Activated B cell treated with CpG ODN at 0.5 μM for 24 hours (primary cell): ENCODE measurements around the gene RASL10B. TPM values are rescaled to one million over a fixed set of nuclear protein-coding genes. Genes with fewer than 3 reads are reported as not detected.

Source experiments
- ATAC-seq: fragments of 200-7000 bp; cut with Tn5 transposase; one replicate; pipeline ENCODE4 v1.10.0; 2021; ENCODE audit warnings: low read depth, mild to moderate bottlenecking, moderate library complexity
- CTCF ChIA-PET: fragments of 350-600 bp; sonication (Branson Sonifier 250); formaldehyde crosslinking; loops from one replicate; lab custom pipeline; 2021; ENCODE audit warnings: antibody characterized with exemption; lab: Charles Lee
- POLR2A ChIA-PET: fragments of 350-600 bp; sonication (Branson Sonifier 250); formaldehyde crosslinking; loops from one replicate; lab custom pipeline; 2021; ENCODE audit warnings: antibody characterized with exemption; lab: Charles Lee
- DNase-seq: peaks from one replicate; pipeline ENCODE4 v3.0.0; 2022
- H3K27ac Mint-ChIP-seq: one replicate; pipeline ENCODE4 v1.8.0; 2020; ENCODE audit warnings: mixed read lengths
- H3K27me3 Mint-ChIP-seq: one replicate; pipeline ENCODE4 v1.8.0; 2021; ENCODE audit warnings: mixed read lengths
- H3K36me3 Mint-ChIP-seq: one replicate; pipeline ENCODE4 v1.8.0; 2021; ENCODE audit warnings: low read depth, mixed read lengths
- H3K4me1 Mint-ChIP-seq: one replicate; pipeline ENCODE4 v1.8.0; 2021; ENCODE audit warnings: mixed read lengths
- H3K4me3 Mint-ChIP-seq: one replicate; pipeline ENCODE4 v1.8.0; 2020; ENCODE audit warnings: mild to moderate bottlenecking, mixed read lengths
- H3K9me3 Mint-ChIP-seq: one replicate; pipeline ENCODE4 v1.8.0; 2020; ENCODE audit warnings: mixed read lengths
- CTCF ChIP-seq: fragments of 200-600 bp; IDR thresholded peaks from one replicate; pipeline ENCODE4 v1.8.0; 2022; ENCODE audit warnings: antibody characterized with exemption, mild to moderate bottlenecking
- intact Hi-C: fragments of 100-400 bp; cut with micrococcal nuclease; formaldehyde crosslinking; loops from one replicate; pipeline ENCODE4 v1.15.1; 2024
- total RNA-seq: library from RNA; stranded (reverse); gene quantifications from 2 replicates; pipeline ENCODE4 v1.2.3, GENCODE V29; 2022

The RASL10B gene
- total RNA-seq, 1 donor from 2014 or later: 0.31 TPM

- intact Hi-C loops: no loop called here
- ATAC-seq: no peak
- POLR2A ChIA-PET: no interaction called here
- Mint-ChIP-seq H3K27me3 (peaks cover 17% of the 10 kb centered on the region), H3K36me3 (peaks cover 2% of the 10 kb centered on the region), H3K4me3 (no peak overlapping the region), H3K27ac (no peak overlapping the region), H3K9me3 (no peaks in the 10 kb centered on the region), H3K4me1 (peaks cover 14% of the 10 kb centered on the region)
- CTCF ChIA-PET: interaction anchor here (1.8 kb wide), 1 partner anchor 12 kb away, joined by 6 read pairs; no protein-coding TSS in a partner anchor
- no peak for DNase-seq
- TF ChIP-seq CTCF: no peak
These were observed 3.8 kb downstream of the RASL10B start for GRCh38 chr17:35735036-35735805.

GRCh38 chr17:35736236-35736635 is 4.8 kb downstream of the RASL10B start:
- no peaks in the 10 kb centered on the region for H3K36me3 Mint-ChIP-seq

GRCh38 chr17:35738519-35739133 is 7.2 kb downstream of the RASL10B start:
- ChIA-PET POLR2A (no interaction called here), CTCF (interaction anchor here (1.3 to 2.5 kb wide), 2 partner anchors 8 to 26 kb away, joined by 3 to 10 read pairs; no protein-coding TSS in a partner anchor)
- H3K4me1 Mint-ChIP-seq: peaks cover 5% of the 10 kb centered on the region
- DNase-seq: no peak
- ATAC-seq: no peak
- no peak for TF ChIP-seq CTCF
- no peak overlapping the region for H3K27ac Mint-ChIP-seq
- no peak overlapping the region for H3K4me3 Mint-ChIP-seq
- H3K27me3 Mint-ChIP-seq: peaks cover 26% of the 10 kb centered on the region
- intact Hi-C loops: no loop called here
- no peaks in the 10 kb centered on the region for H3K36me3 Mint-ChIP-seq
- H3K9me3 Mint-ChIP-seq: no peaks in the 10 kb centered on the region

More at GRCh38 chr17:35736236-35736635, 4.8 kb downstream of the RASL10B start:
- no peak for TF ChIP-seq CTCF
- ATAC-seq (no peak), DNase-seq (no peak)
- no peak overlapping the region for H3K4me3 Mint-ChIP-seq
- H3K4me1 Mint-ChIP-seq: peaks cover 7% of the 10 kb centered on the region
- no peaks in the 10 kb centered on the region for H3K9me3 Mint-ChIP-seq
- CTCF ChIA-PET: interaction anchor here (1.8 kb wide), 1 partner anchor 11 kb away, joined by 6 read pairs; no protein-coding TSS in a partner anchor
- H3K27me3 Mint-ChIP-seq: peaks cover 13% of the 10 kb centered on the region
- POLR2A ChIA-PET: no interaction called here
- H3K27ac Mint-ChIP-seq: no peak overlapping the region
- intact Hi-C loops: no loop called here

GRCh38 chr17:35740216-35740615 is 8.8 kb downstream of the RASL10B start:
- ATAC-seq: no peak
- H3K27me3 Mint-ChIP-seq: peaks cover 27% of the 10 kb centered on the region
- ChIA-PET POLR2A (no interaction called here), CTCF (interaction anchor here (1.3 to 2.5 kb wide), 2 partner anchors 7 to 24 kb away, joined by 3 to 10 read pairs; no protein-coding TSS in a partner anchor)
- peaks cover 5% of the 10 kb centered on the region for H3K4me1 Mint-ChIP-seq
- H3K9me3 Mint-ChIP-seq: no peaks in the 10 kb centered on the region
- H3K36me3 Mint-ChIP-seq: no peaks in the 10 kb centered on the region
- no peak overlapping the region for H3K4me3 Mint-ChIP-seq
- no peak overlapping the region for H3K27ac Mint-ChIP-seq
- DNase-seq: no peak
- intact Hi-C loops: loop anchor here (10.0 kb wide), 1 partner anchor 1195 kb away; no protein-coding TSS in a partner anchor
- TF ChIP-seq CTCF: no peak
